WERI-Rb-1 (cell line): ENCODE results near the gene MGAT5.

ENCODE experiments used
- DNase-seq: peaks from one replicate; pipeline ENCODE4 v3.0.0-alpha.2; 2020
- H3K27ac ChIP-seq: fragments of 250-450 bp; sonication (Bioruptor Pico); 2 replicates; pipeline ENCODE4 v1.5.1; 2020; ENCODE audit warnings: mild to moderate bottlenecking, moderate library complexity
- H3K27me3 ChIP-seq: fragments of 250-450 bp; sonication (Bioruptor Pico); 2 replicates; pipeline ENCODE4 v1.5.1; 2021; ENCODE audit warnings: mild to moderate bottlenecking, low read depth, moderate library complexity; ENCODE audit not compliant: insufficient read depth, severe bottlenecking
- H3K36me3 ChIP-seq: fragments of 250-450 bp; sonication (Bioruptor Pico); 2 replicates; pipeline ENCODE4 v1.5.1; 2020; ENCODE audit warnings: mild to moderate bottlenecking, moderate library complexity
- H3K4me3 ChIP-seq: 2 replicates; pipeline ENCODE4 v1.5.1; 2011; ENCODE audit warnings: low read depth, mild to moderate bottlenecking, control low read depth, low read length
- H3K9me3 ChIP-seq: fragments of 250-450 bp; sonication (Bioruptor Pico); 2 replicates; pipeline ENCODE4 v1.5.1; 2021; ENCODE audit warnings: mild to moderate bottlenecking, moderate library complexity; ENCODE audit not compliant: severe bottlenecking
- CTCF ChIP-seq: IDR thresholded peaks from 2 replicates; pipeline ENCODE4 v1.5.1; 2011; ENCODE audit warnings: low read depth, mild to moderate bottlenecking, control low read depth, inconsistent platforms, low read length

The MGAT5 gene

GRCh38 chr2:134253804-134254203 is at the start of gene MGAT5:
Gene MGAT5 (plus strand): TSS chr2:134254072. CDS start chr2:134254404, 332 bp downstream.
- DNase-seq, result no peak
- Histone ChIP-seq H3K27ac (no peak within 1 kb of the TSS), H3K27me3 (no peaks in the 10 kb centered on the region), H3K36me3 (peaks cover 37% of the 10 kb centered on the region), H3K9me3 (no peaks in the 10 kb centered on the region), H3K4me3 (no peak within 1 kb of the TSS)
- no peak for TF ChIP-seq CTCF

- no peaks in the 10 kb centered on the region for H3K27me3 ChIP-seq
- H3K4me3 ChIP-seq, result no peak overlapping the region
- DNase-seq, result no peak
- H3K27ac ChIP-seq, result no peak overlapping the region
- no peak for TF ChIP-seq CTCF
- no peaks in the 10 kb centered on the region for H3K9me3 ChIP-seq
- H3K36me3 ChIP-seq, result no peaks in the 10 kb centered on the region
These were observed 48.8 kb upstream of the MGAT5 start for GRCh38 chr2:134205087-134205486.

GRCh38 chr2:134206031-134206430 is 47.8 kb upstream of the MGAT5 start:
- no peaks in the 10 kb centered on the region for H3K36me3 ChIP-seq
- no peaks in the 10 kb centered on the region for H3K27me3 ChIP-seq
- H3K9me3 ChIP-seq, result no peaks in the 10 kb centered on the region
- H3K27ac ChIP-seq, result no peak overlapping the region
- DNase-seq, result no peak
- no peak for TF ChIP-seq CTCF
- no peak overlapping the region for H3K4me3 ChIP-seq

DNA sequence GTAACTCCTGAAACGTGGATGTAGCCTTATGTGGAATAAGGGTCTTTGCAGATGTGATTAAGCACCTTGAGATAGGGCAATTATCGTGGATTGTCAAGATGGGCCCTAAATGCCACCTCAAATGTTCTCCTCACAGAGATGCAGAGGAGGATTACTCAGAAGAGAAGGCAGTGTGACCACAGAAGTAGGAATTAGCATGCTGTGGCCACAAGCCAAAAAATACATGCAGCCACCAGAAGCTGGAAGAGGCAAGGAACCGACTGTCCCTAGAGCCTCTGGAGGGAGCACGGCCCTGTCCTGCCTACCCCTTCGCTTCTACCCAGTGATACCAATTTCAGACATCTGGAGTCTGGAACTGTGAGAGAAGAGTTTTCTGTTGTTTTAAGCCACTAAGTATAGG is 47.3 kb upstream of the MGAT5 start:
- no peak for TF ChIP-seq CTCF
- no peak overlapping the region for H3K27ac ChIP-seq
- DNase-seq, result no peak

DNA sequence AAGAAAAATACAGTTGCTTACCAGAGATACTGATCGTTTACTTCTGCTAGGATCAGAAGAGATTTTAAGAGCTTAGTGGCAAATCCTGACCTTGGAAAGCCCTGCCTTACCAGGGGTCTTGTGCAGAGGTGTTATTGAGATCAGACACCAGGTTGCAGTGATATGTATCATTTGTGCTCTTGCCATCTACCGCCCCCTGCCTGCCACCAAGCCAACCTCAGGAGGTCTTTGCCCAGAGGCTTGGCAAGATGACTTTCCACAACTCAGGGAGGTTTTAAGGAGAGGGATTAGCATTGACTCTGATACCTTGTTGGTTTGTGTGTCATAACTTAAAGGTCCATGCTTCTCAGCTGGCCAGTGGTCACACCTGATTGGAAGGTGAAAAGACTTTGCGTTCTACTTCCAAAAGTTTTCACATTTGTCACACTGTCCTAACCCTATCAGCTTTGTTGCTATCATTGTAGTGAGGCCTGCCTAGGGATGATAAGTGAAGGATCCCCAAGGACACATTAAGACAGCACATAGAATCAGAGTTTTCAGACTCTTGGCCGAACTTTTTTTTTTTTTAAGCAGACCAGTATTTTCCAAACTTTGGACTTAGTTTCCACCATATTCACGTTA is 46.2 kb upstream of the MGAT5 start:
- DNase-seq, result peak; percentile 91

More for the DNA sequence above, 47.3 kb upstream of the MGAT5 start:
- H3K27me3 ChIP-seq, result no peaks in the 10 kb centered on the region
- no peaks in the 10 kb centered on the region for H3K36me3 ChIP-seq
- H3K4me3 ChIP-seq, result no peak overlapping the region
- no peaks in the 10 kb centered on the region for H3K9me3 ChIP-seq

More for the DNA sequence above, 46.2 kb upstream of the MGAT5 start:
- H3K27ac ChIP-seq, result no peak overlapping the region
- peak; percentile 85 for TF ChIP-seq CTCF
- no peak overlapping the region for H3K4me3 ChIP-seq
- H3K36me3 ChIP-seq, result no peaks in the 10 kb centered on the region
- H3K9me3 ChIP-seq, result no peaks in the 10 kb centered on the region
- H3K27me3 ChIP-seq, result no peaks in the 10 kb centered on the region
